NB4 (cell line): ENCODE data around the gene PUM1.

ENCODE experiments used
- CTCF ChIP-seq: IDR thresholded peaks from one replicate; pipeline ENCODE4 v1.5.1; 2012; ENCODE audit warnings: low read depth, low read length
- MAX ChIP-seq: IDR thresholded peaks from 2 replicates; pipeline ENCODE4 v1.6.1; 2011; ENCODE audit warnings: low read depth, low read length
- MYC ChIP-seq: IDR thresholded peaks from 2 replicates; pipeline ENCODE4 v1.6.1; 2011; ENCODE audit warnings: low read depth, low read length
- POLR2A ChIP-seq: IDR thresholded peaks from 2 replicates; pipeline ENCODE4 v1.6.1; 2011; ENCODE audit warnings: mild to moderate bottlenecking; ENCODE audit not compliant: insufficient read length; ENCODE audit errors: extremely low read depth

GRCh38 chr1:30977511-30977910, 88.0 kb downstream of the PUM1 start:
- TF ChIP-seq CTCF = no peak
- no peak for TF ChIP-seq POLR2A
- TF ChIP-seq MAX = no peak
- no peak for TF ChIP-seq MYC
